OCI-LY3 (cell line): ENCODE measurements around the gene SH3BP2.

Source experiments
- EZH2phosphoT487 ChIP-seq: fragments of 200-600 bp; shearing (Covaris generic); IDR thresholded peaks from 2 replicates; pipeline ENCODE4 v1.6.1; 2018; ENCODE audit warnings: antibody characterized with exemption, mixed run types, low read depth
- TF ChIP-seq, protein P1 (sequence below): fragments of 200-600, 300-600 bp; sonication (generic); IDR thresholded peaks from 2 replicates; pipeline ENCODE4 v1.5.1; 2014; ENCODE audit warnings: antibody characterized with exemption, low read length, low read depth

DNA sequence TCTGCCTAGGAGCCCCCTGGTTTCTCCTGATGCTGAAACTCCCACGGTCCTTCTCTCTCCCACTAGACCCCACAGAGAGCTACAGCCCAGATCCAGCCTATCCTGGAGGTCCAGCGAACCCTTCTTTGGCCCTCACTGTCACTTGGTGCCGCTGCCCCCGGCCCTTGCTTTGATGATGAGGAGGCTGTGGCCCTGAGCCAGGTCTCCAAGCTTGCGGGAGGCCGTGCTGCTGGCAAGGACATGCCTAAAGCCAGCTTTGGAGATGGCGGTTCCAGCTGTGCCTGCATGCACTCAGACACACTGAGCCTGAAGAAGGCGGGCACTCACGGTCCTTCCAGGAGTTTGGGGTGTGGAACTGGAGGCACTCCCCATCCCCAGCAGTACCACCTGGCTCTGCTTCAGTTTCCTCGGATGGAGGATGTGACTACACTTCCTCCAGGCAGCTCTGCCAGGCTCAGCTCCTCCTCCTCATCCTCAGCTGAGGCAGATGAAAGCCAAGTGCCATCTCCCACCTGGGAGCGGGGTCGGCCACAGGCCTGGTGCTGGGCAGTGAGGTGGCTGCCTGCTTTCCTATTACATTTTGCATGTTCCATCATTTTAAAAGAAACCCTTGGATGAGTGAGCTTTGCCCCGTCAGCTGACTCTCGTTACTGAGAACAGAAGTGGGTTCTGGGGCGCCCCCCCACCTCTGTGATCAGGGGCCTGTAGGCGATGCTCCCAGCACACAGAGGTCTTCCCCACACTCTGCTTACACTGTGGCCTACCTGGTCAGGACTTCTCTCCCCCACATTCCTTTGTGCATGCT, 45.8 kb upstream of the SH3BP2 start:
- TF ChIP-seq, protein P1, sequence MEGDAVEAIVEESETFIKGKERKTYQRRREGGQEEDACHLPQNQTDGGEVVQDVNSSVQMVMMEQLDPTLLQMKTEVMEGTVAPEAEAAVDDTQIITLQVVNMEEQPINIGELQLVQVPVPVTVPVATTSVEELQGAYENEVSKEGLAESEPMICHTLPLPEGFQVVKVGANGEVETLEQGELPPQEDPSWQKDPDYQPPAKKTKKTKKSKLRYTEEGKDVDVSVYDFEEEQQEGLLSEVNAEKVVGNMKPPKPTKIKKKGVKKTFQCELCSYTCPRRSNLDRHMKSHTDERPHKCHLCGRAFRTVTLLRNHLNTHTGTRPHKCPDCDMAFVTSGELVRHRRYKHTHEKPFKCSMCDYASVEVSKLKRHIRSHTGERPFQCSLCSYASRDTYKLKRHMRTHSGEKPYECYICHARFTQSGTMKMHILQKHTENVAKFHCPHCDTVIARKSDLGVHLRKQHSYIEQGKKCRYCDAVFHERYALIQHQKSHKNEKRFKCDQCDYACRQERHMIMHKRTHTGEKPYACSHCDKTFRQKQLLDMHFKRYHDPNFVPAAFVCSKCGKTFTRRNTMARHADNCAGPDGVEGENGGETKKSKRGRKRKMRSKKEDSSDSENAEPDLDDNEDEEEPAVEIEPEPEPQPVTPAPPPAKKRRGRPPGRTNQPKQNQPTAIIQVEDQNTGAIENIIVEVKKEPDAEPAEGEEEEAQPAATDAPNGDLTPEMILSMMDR, result no peak
- no peak for TF ChIP-seq EZH2phosphoT487
